ENCODE measurements around the gene CACNA1S.

The CACNA1S gene

DNA sequence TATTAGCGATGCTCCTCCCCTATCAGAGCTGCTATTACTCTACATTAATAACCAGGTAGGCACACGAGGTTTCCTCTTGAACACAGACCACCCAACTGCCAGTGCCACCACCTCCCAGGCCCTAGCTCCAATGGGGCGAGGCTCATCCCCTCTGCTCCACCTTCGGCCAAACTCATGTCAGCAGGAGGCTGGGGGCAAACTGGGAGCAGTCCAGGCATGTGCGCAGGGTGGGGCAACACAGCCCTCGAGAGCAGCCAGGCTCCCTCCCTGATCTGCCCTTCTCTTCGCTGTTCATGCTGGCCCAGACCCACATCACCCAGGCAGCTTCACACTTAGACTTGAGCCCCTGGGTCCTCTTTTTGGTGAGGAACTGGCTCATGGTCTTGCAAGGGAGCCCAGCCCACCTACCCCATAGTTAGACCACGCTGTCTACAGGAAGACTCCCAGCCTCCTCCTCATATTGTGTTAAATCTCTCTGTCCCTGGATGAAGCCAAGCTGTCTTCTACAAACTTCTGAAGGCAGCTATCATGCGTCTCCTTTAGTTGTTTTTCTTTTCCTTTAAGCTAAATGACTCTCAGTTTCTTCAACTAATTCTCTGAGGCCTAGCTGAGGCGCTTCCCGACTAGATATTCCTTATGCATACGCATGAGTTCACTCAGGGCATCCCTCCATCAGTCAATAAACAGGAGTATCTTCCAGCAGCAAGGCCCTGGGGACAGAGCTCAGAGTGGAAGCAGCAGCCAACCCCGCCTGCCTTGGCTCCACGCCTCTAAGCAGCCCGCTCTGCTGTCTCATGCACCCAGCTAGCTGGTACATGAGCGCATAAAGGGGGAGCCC lies 30.0 kb upstream of the CACNA1S start:
- TF ChIP-seq, protein P1, sequence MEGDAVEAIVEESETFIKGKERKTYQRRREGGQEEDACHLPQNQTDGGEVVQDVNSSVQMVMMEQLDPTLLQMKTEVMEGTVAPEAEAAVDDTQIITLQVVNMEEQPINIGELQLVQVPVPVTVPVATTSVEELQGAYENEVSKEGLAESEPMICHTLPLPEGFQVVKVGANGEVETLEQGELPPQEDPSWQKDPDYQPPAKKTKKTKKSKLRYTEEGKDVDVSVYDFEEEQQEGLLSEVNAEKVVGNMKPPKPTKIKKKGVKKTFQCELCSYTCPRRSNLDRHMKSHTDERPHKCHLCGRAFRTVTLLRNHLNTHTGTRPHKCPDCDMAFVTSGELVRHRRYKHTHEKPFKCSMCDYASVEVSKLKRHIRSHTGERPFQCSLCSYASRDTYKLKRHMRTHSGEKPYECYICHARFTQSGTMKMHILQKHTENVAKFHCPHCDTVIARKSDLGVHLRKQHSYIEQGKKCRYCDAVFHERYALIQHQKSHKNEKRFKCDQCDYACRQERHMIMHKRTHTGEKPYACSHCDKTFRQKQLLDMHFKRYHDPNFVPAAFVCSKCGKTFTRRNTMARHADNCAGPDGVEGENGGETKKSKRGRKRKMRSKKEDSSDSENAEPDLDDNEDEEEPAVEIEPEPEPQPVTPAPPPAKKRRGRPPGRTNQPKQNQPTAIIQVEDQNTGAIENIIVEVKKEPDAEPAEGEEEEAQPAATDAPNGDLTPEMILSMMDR (IDR thresholded peaks at IDR 0.05; ENCODE audit: low read depth, low read length, poor library complexity, severe bottlenecking): no peak
- TF ChIP-seq EZH2phosphoT487 (IDR thresholded peaks at IDR 0.05; ENCODE audit: borderline replicate concordance, low read length): no peak
- Histone ChIP-seq H3K79me2 (ENCODE audit: control insufficient read depth, low read length) (no peaks in the 10 kb centered on the region), H3K4me2 (ENCODE audit: low read length) (no peak overlapping the region), H4K20me1 (ENCODE audit: control insufficient read depth, insufficient read depth, low read depth, low read length) (no peaks in the 10 kb centered on the region; the same call in 1 of the 2 replicates), H3K27me3 (ENCODE audit: control insufficient read depth, low read length) (no peaks in the 10 kb centered on the region), H3K9me3 (ENCODE audit: control insufficient read depth, insufficient read depth, low read length) (no peaks in the 10 kb centered on the region), H3K4me3 (ENCODE audit: low read length) (no peak overlapping the region), H3K36me3 (ENCODE audit: control insufficient read depth, low read length) (peaks cover 8% of the 10 kb centered on the region; the same call in 1 of the 2 replicates), H3K9me2 (replicated peaks; ENCODE audit: control insufficient read depth, low read length) (no peaks in the 10 kb centered on the region), H3F3A (ENCODE audit: control insufficient read depth, insufficient read depth) (no peaks in the 10 kb centered on the region), H3K4me1 (ENCODE audit: control insufficient read depth, low read length) (no peaks in the 10 kb centered on the region), H3K27ac (ENCODE audit: low read depth, low read length) (no peak overlapping the region)

DNA sequence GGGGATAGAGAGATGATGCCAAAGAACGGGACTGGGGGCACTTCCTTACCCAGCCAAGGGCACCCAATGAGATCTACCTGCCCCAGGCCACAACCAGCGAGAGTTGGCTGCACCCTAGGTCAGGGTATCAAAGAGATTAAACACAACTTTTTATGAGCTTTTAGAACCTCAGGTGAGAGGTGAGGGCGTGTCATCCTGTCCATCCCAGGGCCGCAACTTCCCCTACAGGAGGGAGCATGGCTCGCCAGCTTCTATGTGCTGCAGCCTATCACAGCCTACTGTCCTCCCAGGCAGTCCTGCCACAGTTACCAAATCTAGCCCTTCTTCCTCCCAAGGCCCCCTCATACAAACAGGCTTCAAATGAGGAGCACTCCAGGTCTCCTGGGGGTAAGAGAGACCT lies 29.2 kb upstream of the CACNA1S start:
- H3K9me2 ChIP-seq (replicated peaks; ENCODE audit: control insufficient read depth, low read length): no peaks in the 10 kb centered on the region
- H3K9me3 ChIP-seq (ENCODE audit: control insufficient read depth, insufficient read depth, low read length): no peaks in the 10 kb centered on the region
- no peak overlapping the region for H3K27ac ChIP-seq (ENCODE audit: low read depth, low read length)
- no peaks in the 10 kb centered on the region for H3K27me3 ChIP-seq (ENCODE audit: control insufficient read depth, low read length)
- no peaks in the 10 kb centered on the region for H3F3A ChIP-seq (ENCODE audit: control insufficient read depth, insufficient read depth)
- H3K4me3 ChIP-seq (ENCODE audit: low read length): no peak overlapping the region
- no peaks in the 10 kb centered on the region for H3K79me2 ChIP-seq (ENCODE audit: control insufficient read depth, low read length)
- TF ChIP-seq, protein P1 (IDR thresholded peaks at IDR 0.05; ENCODE audit: low read depth, low read length, poor library complexity, severe bottlenecking): no peak
- no peak for TF ChIP-seq EZH2phosphoT487 (IDR thresholded peaks at IDR 0.05; ENCODE audit: borderline replicate concordance, low read length)
- no peaks in the 10 kb centered on the region; the same call in 1 of the 2 replicates for H4K20me1 ChIP-seq (ENCODE audit: control insufficient read depth, insufficient read depth, low read depth, low read length)
- peaks cover 8% of the 10 kb centered on the region; the same call in 1 of the 2 replicates for H3K36me3 ChIP-seq (ENCODE audit: control insufficient read depth, low read length)
- H3K4me2 ChIP-seq (ENCODE audit: low read length): no peak overlapping the region
- H3K4me1 ChIP-seq (ENCODE audit: control insufficient read depth, low read length): no peaks in the 10 kb centered on the region

DNA sequence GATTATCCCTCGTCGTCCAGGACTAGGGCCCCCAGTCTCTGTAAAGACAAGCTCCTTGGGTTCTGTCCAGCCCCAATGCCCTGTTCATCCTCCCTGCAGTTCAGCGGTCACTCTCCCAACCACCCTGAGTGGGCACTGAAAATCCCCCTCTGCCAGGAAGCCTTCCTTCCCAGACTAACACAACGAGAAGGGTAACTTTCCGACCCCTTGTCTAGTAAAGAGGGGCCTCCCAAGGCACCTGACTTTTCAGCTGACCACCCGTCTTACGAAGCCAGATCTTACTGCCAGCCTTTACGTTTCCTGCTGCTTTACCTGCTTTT lies 28.7 kb upstream of the CACNA1S start:
- H3F3A ChIP-seq (ENCODE audit: control insufficient read depth, insufficient read depth): no peaks in the 10 kb centered on the region
- H3K9me3 ChIP-seq (ENCODE audit: control insufficient read depth, insufficient read depth, low read length): no peaks in the 10 kb centered on the region
- no peaks in the 10 kb centered on the region for H3K9me2 ChIP-seq (replicated peaks; ENCODE audit: control insufficient read depth, low read length)
- no peaks in the 10 kb centered on the region for H3K4me1 ChIP-seq (ENCODE audit: control insufficient read depth, low read length)
- H3K4me2 ChIP-seq (ENCODE audit: low read length): no peak overlapping the region
- no peak overlapping the region for H3K4me3 ChIP-seq (ENCODE audit: low read length)
- no peaks in the 10 kb centered on the region; the same call in 1 of the 2 replicates for H4K20me1 ChIP-seq (ENCODE audit: control insufficient read depth, insufficient read depth, low read depth, low read length)
- no peaks in the 10 kb centered on the region for H3K27me3 ChIP-seq (ENCODE audit: control insufficient read depth, low read length)
- H3K79me2 ChIP-seq (ENCODE audit: control insufficient read depth, low read length): no peaks in the 10 kb centered on the region
- H3K36me3 ChIP-seq (ENCODE audit: control insufficient read depth, low read length): peaks cover 8% of the 10 kb centered on the region; the same call in 1 of the 2 replicates
- H3K27ac ChIP-seq (ENCODE audit: low read depth, low read length): no peak overlapping the region
- TF ChIP-seq EZH2phosphoT487 (IDR thresholded peaks at IDR 0.05; ENCODE audit: borderline replicate concordance, low read length): no peak
- TF ChIP-seq, protein P1 (IDR thresholded peaks at IDR 0.05; ENCODE audit: low read depth, low read length, poor library complexity, severe bottlenecking): no peak
